GM18861 (cell line): ENCODE measurements around the gene GPR142.

Experiments used
- ATAC-seq: cut with Tn5 transposase; IDR thresholded peaks from one replicate; pipeline ENCODE4 v1.9.1; 2021; ENCODE audit not compliant: unreplicated experiment

GPR142 gene

DNA sequence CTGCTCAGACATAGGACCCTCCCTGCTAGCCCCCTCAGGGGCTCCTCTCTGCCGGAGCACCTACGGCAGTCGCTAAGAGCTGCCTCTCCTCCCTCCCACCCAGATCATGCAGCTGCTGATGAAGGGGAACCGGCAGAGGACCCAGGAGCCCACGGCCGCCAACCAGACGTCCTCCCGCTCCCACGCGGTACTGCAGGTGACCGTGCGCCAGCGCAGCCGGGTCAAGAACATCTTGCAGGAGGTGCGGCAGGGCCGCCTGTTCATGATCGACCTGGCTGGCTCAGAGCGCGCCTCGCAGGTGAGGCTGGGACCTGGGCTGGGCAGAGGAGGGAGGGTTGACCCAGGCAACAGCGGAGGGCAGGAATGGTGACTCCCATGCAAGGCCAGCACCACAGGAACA lies 22.6 kb upstream of the GPR142 start:
- no peak for ATAC-seq

DNA sequence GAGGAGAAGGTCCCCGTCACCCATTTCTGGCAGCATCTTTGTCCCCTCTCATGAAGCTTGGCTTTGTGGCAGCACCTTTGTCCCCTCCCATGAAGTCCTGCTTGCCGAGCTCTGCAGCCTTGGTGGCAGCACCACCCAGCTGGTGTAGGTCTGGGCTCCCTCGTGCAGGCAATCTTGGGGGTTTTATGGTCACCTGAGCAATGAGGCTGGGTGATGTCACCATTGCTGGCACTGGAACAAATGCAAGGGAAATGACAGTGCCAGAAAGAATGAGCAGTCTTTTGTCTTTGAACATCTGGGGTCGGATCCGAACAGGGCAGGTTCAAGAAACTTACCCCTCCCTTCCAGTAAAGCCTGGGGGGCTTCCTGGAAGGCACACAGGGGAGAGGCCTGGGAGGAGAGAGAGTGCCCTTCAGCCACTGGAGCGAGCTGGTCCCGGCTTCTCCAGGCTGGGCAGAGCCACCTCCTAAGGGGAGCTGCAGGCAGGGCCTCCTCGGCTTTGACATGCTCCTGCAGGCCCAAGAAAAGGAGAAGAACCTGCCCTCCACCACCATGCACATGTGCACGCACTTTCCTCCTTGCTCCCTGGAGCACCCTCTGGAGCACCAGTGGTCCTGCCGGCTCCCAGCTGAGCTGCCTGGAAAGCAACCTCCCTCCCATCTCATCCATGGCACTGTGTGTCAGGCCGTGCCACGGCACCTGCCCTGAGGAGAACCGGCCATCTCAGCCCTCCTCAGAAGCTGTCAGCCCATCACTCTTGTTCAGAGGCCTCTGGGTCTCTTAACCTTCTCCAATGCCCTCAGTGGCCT lies 21.7 kb upstream of the GPR142 start:
- no peak for ATAC-seq

DNA sequence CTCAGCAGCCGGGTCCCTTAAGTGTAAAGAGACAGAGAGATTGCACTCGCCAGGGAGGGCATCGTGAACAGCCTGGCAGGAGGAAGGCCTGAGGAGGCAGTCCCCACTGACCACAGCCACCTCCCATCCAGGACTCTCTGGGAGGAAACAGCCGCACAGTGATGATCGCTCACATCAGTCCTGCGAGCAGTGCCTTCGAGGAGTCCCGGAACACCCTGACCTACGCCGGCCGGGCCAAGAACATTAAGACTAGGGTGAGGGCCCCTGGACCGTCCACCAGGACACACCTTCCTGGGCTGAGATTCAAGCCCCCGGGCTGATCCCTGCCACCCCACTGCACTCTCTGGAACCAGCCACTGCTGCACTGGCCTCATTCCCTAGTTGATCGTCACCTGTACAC lies 19.7 kb upstream of the GPR142 start:
- no peak for ATAC-seq

DNA sequence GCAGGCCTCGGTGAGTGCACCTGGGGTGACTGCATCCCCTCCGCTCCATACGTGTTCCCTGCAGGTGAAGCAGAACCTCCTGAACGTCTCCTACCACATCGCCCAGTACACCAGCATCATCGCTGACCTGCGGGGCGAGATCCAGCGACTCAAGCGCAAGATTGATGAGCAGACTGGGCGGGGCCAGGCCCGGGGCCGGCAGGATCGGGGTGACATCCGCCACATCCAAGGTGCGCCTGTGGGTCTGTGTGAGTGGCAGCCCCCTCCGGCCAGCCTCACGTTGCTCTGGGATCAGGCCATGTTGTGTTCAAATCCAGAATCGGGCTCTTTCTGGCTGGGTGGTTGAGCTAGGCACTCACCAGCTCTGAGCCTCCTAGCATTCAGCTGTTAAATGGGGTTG lies 18.2 kb upstream of the GPR142 start:
- no peak for ATAC-seq

DNA sequence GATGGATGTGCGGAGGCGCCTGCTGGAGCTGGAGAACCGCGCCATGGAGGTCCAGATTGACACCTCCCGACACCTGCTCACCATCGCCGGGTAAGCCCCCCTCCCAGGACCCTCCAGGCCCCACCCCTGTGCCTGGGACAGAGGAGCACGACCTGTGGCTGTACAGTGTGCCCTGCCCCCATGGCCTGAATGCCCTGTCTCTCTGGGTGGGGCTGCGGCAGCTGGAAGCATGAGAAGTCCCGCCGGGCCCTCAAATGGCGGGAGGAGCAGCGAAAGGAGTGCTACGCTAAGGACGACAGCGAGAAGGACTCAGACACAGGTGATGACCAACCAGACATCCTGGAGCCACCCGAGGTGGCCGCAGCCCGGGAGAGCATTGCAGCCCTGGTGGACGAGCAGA lies 16.8 kb upstream of the GPR142 start:
- ATAC-seq = no peak

DNA sequence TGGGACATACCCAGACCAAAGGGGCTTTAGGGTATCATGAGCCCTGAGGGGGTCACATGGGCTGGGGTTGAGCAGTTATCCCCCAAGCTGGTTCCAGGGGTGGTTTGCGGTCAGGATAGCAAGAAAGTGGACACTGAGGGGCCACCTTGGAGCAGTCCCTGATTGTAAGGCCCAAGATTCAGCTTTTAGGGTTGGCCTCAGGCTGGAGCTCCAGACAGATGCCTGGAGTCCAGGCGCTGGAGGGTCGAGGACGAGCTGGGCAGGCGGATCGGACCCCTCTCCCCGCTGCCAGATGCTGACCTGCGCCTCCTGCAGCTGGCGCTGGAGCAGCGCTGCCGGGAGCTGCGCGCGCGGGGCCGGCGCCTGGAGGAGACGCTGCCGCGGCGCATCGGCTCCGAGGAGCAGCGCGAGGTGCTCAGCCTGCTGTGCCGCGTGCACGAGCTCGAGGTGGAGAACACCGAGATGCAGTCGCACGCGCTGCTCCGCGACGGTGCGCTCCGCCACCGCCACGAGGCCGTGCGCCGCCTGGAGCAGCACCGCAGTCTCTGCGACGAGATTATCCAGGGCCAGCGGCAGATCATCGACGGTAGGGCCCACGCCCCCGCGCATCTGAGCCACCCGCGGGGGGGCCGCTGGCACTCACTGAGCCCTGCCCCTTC lies 15.6 kb upstream of the GPR142 start:
- no peak for ATAC-seq

DNA sequence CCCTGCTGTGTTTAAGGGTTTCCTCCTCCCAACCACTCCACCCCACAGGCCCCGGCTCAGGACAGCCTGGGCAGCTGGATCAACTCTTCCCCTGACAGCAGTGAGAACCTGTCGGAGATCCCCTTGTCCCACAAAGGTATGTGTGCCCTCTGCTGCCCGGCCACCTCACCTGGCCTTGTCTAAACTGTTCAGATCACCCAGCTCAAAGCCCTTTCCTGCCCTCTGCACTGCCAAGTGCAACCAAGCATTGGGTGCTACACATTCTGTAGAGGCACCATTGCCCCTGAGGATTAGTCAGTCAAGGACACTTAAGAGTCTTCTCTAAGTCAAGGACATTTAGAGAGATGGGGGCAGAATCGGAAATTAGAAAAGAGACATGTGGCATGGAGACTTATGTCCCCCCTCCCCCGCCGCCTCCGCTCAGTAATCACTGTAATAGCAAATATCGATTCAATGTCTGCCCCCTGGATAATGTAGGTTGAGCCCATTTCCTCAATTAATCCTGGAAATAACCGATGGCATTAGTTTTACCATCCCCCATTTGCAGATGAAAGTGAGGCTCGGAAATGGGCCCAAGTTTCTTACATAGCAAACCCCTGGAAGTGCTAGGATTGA lies 13.8 kb upstream of the GPR142 start:
- no peak for ATAC-seq

DNA sequence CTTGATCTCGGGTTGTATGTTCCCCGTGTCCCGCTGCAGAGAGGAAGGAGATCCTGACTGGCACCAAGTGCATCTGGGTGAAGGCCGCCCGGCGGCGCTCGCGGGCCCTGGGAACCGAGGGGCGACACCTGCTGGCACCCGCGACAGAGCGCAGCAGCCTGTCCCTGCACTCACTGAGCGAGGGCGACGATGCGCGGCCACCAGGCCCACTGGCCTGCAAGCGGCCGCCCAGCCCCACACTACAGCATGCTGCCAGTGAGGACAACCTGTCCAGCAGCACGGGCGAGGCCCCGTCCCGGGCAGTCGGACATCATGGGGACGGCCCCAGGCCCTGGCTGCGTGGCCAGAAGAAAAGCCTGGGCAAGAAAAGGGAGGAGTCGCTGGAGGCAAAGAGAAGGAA lies 13.2 kb upstream of the GPR142 start:
- no peak for ATAC-seq

DNA sequence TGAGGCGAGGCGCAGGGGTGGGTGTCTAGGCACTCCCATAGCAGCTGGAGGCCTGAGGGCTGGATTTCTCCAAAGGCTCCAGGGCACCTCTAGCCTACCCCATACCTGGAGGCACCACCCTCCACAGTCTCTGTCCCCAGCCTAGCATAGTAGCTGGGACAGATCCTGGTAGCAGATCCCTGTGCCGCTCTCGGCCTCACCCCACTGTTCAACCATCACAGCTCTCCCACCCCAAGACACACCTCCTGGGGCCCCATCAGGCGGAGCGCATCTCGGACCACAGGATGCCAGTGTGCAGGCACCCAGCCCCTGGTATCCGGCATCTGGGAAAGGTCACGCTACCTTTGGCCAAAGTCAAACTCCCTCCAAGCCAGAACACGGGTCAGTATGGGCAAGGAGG lies 12.7 kb upstream of the GPR142 start:
- ATAC-seq = no peak

DNA sequence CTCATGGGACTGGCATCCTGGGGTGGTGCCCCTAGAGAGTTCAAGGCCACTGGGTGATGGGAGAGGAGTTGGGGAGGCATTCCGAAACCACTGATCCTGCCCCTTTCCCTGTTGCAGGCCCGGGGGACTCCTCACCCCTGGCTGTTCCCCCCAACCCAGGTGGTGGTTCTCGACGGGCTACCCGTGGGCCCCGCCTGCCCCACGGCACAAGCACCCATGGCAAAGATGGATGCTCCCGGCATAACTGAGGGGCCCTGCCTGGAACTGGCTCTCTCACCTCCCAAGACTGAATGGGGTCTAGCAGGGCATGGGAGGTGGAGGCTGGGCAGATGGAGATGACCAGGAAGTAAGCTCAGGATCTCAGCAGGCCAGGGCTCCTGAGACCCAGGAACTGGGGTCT lies 12.2 kb upstream of the GPR142 start:
- ATAC-seq = no peak

DNA sequence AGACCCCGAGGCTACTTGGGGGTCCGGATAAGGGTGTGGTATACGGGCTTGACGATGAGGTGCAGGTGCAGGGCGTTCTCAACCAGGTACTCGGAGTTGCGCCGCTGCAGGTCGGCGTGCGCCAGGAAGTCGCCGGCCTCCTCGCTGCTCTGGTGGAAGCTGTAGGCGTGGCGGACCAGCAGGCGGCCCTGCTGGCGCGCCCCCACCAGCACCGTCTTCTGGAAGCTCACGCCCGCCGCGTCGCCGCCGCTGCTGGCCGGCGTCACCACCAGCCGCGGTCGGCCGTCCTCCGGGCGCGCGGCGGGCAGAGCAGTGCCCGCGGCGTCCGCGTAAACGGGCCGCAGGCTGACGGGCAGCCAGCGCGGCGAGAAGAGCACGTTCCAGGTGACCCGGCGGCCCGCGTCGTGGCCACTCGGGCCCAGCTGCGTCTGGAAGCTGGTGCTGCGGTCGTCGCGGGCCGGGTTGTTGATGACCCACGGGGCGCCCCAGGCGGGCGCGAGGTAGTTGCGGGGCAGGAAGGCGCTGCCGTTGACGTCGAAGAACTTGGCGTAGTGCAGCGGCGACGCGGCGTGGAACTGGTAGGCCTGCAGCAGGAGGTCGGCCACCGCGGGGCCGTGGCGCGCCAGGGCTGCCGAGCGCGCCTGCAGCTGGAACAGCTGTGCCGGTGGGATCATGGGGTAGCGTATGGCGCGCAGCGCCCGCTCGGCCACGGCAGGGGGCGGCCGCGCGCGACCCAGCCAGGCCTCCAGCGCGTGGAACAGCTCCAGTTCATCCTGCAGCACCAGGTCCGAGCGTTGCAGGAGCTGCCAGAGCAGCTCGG lies 10.4 kb upstream of the GPR142 start:
- ATAC-seq = no peak

DNA sequence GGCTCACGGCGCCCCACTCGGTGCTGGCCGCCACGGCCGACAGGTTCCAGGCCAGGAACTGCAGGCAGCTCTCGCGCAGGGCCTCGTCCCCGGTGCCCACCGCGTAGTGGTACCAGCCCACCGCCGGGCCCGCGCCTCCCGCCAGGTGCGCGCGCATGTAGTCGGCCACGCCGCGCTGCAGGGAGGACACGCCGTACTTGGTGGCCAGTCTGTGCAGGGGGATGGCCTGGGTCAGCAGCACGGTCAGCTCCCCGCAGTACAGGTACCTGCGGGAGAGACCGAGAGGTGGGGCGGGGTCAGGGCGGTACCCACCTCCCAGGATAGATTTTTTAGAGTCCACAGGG lies 9.9 kb upstream of the GPR142 start:
- ATAC-seq = no peak

DNA sequence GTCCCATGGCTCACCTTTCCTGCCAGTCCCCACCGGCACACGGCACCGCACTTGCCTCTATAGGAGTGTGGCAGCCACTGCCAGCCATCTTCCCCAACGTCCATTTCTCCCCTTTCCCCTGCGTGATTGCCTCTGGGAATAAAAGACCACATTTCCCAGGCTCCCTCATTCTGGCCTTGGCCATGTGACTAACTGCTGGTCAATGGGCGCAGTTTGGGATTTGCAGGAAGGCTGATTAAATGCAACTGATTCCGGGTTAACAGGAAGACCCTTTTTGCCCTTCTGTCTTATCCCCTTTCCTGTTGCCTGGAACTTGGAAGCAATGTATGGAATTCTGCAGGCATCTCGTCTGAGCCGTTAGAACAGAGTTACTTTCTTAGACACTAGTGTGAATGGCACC lies 8.6 kb upstream of the GPR142 start:
- ATAC-seq = no peak

DNA sequence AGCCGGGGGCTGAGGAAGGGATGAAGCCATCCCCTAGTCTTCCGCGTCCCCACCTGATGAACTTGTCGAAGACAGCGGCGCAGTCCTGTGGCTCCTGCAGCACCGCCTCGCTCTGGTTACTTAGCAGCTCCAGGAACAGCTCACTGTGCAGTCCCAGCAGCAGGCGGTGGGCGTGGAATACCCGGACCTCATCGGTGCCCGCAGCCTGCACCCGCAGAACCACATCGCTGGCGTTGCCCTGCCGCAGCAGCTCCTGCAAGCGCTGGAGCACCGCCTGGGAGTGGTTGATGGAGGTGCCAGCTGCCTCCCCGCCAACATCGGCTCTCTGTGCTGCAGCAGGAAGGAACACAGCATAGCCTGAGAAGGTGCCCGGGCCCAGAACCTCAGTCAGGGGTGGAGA lies 7.4 kb upstream of the GPR142 start:
- ATAC-seq = no peak

DNA sequence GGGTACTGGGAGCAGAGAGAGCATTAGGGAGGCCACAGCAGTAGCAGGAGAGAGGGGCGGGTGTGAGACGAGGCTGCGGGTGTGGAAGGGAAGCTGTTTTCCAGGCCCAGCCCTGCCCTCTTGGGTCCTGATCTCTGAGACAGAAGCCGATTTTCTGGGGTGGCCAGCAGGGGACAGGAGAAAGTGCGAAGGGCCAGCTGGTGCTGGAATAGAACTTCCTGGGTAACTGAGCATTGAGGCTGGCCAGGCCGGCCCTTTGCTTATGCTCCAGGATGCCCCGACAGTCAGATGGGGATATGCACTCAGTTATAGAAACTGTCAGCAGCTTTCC lies 6.4 kb upstream of the GPR142 start:
- ATAC-seq = no peak

DNA sequence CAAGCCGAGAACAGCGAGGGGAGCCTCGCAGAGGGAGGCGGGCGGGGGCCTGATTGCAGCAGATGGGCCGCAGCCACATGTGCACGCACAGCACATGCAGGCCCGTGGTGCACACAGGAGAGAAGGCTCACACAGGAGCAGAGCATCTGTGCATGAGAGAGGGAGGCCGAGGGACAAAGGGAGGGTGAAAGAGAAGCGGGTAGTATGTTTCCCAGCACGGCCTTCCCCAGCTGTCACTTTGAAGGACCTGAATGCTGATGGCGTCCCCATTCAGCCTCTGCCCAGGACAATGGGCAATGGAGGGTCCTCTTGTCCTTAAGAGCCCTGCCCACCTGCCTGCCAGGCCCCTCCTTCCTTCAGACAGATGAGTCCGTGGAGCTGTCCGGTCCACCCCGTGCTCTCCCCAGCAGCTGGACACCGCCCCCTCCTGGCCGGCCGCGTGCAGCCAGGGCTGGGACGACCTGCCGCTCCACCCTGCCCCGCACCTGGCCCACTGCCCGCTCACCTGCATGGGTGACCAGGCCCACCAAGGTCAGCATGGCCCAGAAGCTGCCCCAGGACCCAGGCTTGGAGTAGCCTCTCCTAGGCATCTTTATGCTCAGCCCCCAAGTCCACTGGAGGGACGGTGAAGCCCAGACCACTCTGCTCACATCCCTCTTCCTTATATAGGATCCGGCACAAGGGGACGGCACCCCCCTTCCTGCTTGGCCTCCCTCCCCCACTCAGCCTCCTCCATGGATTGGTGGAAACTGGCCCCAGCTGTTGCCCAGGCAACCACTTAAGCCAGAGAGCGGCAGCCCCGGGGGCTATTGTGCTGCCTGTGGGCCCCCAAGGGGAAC lies 5.9 kb upstream of the GPR142 start, which contains the start of gene BTBD17:
BTBD17 (minus strand) TSS at position 639 of the 839 bp plus-strand sequence; CDS start at position 590, 49 bp downstream.
- no peak for ATAC-seq

DNA sequence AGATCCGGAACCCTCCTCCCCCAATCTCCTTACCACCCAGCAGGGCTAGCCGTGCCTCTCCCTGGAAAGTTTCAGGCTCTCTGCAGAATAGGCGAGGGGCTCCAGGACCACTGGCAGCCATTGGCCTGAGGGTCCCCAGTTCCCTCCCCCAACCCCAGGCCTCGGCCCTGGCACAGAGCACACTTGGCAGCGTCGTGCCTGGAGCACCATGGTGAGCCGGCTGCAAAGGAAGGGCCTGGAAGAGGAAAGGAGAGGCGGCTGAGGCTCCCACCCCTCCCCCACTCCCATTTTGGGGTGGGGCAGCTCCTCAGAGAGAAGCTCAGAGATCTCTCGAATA lies 5.3 kb upstream of the GPR142 start:
- ATAC-seq = no peak

DNA sequence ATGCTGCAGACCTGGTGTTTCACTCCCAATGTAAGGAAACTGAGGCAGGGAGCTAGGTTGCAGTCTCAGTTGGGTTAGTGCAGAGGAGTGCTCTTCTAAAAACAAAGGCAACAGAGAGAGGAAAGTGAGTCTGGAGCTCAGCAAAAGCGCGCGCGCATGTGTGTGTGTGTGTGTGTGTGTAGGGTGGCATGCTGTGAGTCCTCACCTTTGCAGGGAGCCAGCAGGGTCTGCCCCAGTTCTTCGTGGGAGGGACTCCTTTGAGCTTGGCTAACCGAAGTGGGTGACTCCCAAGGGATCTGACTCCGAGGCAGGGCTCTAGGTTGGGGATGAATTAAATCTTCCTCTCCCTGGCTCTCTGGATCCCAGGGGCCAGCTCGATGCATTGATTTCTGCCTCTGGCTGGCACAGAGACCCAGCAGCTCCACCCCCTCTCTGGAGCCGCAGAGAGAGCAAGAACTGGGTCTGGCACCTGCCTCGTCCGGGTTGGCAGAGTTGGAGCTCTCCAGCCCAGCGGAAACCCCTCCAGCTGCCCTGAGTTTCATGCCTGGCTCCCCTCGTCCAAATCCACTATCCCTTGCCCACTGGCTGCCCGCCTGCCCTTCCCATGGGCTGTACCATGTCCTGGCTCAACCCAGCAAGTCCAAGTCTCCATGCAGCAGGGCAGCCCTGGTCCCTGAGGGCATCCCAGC lies 4.4 kb upstream of the GPR142 start:
- no peak for ATAC-seq

DNA sequence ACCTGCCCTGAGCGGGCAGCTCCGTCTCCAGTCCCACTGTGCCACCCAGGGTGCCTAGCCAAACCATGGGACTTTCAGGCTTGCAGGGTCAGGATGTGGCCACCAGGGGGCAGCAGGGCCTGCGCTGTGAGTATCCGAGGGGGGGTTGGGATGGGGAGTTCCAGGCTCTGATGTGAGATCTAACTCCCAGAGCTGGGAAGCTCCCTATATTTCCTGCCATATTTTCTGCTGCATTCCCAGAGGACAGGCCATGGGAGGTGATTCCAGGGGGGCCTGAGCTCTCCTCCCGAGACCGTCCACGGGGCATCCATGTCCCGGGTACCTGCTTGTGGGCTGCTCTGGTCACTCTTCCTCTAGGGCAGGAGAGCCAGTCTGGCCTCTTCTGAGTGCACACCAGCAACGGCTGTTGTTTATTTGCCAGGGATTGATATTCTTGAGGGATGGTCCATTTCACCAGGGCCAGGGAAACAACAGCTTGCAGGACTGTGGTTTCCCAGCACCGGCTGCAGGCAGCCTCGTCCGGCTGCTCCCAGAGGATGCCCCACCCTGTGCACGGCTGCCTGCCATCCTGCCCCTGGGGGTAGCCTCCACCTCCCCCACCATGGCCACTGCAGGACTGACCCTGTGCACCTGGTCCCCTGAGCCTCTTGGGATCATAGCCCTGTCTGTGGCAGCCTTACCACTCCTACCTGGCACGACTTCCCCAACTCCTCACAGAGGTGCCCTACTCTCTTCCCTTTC lies 1.2 kb downstream of the GPR142 start:
- no peak for ATAC-seq

DNA sequence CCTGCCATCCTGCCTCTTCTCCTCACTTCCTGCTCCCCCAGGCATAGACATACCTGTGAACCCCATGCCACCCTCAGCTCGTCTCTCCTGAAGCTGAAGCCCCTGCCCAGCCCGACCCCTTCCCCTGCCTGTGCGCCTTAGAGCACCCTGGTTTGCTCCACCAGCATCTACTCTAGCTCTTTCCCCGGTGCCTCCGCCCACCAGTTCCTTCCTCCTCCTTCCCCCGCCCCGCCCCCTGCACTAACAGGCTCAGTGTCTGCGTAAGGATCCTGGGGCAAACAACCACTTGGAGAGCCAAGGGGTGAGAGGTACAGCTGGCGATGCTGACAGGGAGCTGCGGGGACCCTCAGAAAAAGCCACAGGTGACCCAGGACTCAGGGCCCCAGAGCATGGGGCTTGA lies 1.9 kb downstream of the GPR142 start:
- no peak for ATAC-seq
